Upper lobe of right lung (tissue), 1 donor: ENCODE data around the gene DUSP6. TPM values are rescaled to one million over a fixed set of nuclear protein-coding genes. Genes with fewer than 3 reads are reported as not detected.

Source experiments
- ATAC-seq: fragments of 200-7000 bp; cut with Tn5 transposase; one replicate; pipeline ENCODE4 v1.9.1; 2020; ENCODE audit warnings: mild to moderate bottlenecking, moderate library complexity
- DNase-seq: peaks from one replicate; pipeline ENCODE4 v3.0.0-alpha.2; 2020
- H3K27ac ChIP-seq: fragments of 200-600 bp; one replicate; pipeline ENCODE4 v1.8.0; 2022
- H3K27me3 ChIP-seq: fragments of 200-600 bp; one replicate; pipeline ENCODE4 v1.8.0; 2022; ENCODE audit warnings: mild to moderate bottlenecking
- H3K36me3 ChIP-seq: fragments of 200-600 bp; one replicate; pipeline ENCODE4 v1.8.0; 2022
- H3K4me1 ChIP-seq: fragments of 200-600 bp; one replicate; pipeline ENCODE4 v1.8.0; 2022
- H3K4me3 ChIP-seq: fragments of 200-600 bp; one replicate; pipeline ENCODE4 v1.8.0; 2022; ENCODE audit warnings: mild to moderate bottlenecking
- H3K9me3 ChIP-seq: fragments of 200-600 bp; one replicate; pipeline ENCODE4 v1.8.0; 2022
- CTCF ChIP-seq: fragments of 200-600 bp; IDR thresholded peaks from one replicate; pipeline ENCODE4 v1.8.0; 2022; ENCODE audit warnings: antibody characterized with exemption
- intact Hi-C: fragments of 100-400 bp; cut with DNase I; formaldehyde crosslinking; loops from one replicate; pipeline ENCODE4 v1.11.0; 2022
- total RNA-seq: library from RNA; stranded (reverse); fragmentation: NEBNext Ultra II Directional; extraction: Animal tissue kit (Norgen Biotek cat#: 25700); gene quantifications from one replicate; pipeline ENCODE4 v1.2.1, GENCODE V29; 2021
- donor health status: DM: no; HTN: yes; CAD: no; lungs with severe emphysema.

The DUSP6 gene
- total RNA-seq, 1 donor from 2014 or later: 110 TPM

GRCh38 chr12:89352242-89352491, 134 bp downstream of the DUSP6 start:
- no peak for ATAC-seq
- peak overlapping the region; percentile 72 for H3K4me3 ChIP-seq
- TF ChIP-seq CTCF: no peak
- intact Hi-C loops: loop anchor here (10.0 kb wide), 2 partner anchors 103 to 297 kb away; no protein-coding TSS in a partner anchor
- peaks cover 38% of the 10 kb centered on the region for H3K4me1 ChIP-seq
- H3K9me3 ChIP-seq: no peaks in the 10 kb centered on the region
- H3K36me3 ChIP-seq: peaks cover 32% of the 10 kb centered on the region
- DNase-seq: no peak
- no peaks in the 10 kb centered on the region for H3K27me3 ChIP-seq
- H3K27ac ChIP-seq: peak overlapping the region; percentile 99

GRCh38 chr12:89351489-89352241, 636 bp downstream of the DUSP6 start:
- no peaks in the 10 kb centered on the region for H3K27me3 ChIP-seq
- peaks cover 33% of the 10 kb centered on the region for H3K36me3 ChIP-seq
- H3K9me3 ChIP-seq: no peaks in the 10 kb centered on the region
- no peak for TF ChIP-seq CTCF
- H3K4me3 ChIP-seq: peak overlapping the region; percentile 72
- H3K4me1 ChIP-seq: peaks cover 38% of the 10 kb centered on the region
- peak overlapping the region; percentile 99 for H3K27ac ChIP-seq
- ATAC-seq (peak; percentile 0), DNase-seq (peak; percentile 79)
- intact Hi-C loops: loop anchor here (10.0 kb wide), 2 partner anchors 103 to 297 kb away; no protein-coding TSS in a partner anchor

- ATAC-seq (no peak), DNase-seq (peak; percentile 69)
- peak overlapping the region; percentile 99 for H3K27ac ChIP-seq
- TF ChIP-seq CTCF: no peak
- H3K27me3 ChIP-seq: no peaks in the 10 kb centered on the region
- H3K36me3 ChIP-seq: peaks cover 33% of the 10 kb centered on the region
- intact Hi-C loops: loop anchor here (10.0 kb wide), 2 partner anchors 104 to 296 kb away; no protein-coding TSS in a partner anchor
- peaks cover 36% of the 10 kb centered on the region for H3K4me1 ChIP-seq
- peak overlapping the region; percentile 72 for H3K4me3 ChIP-seq
- no peaks in the 10 kb centered on the region for H3K9me3 ChIP-seq
Observed at GRCh38 chr12:89350630-89351488, 1.4 kb downstream of the DUSP6 start.

- TF ChIP-seq CTCF: no peak
- Histone ChIP-seq H3K9me3 (no peaks in the 10 kb centered on the region), H3K27ac (peak overlapping the region; percentile 99), H3K4me1 (peaks cover 40% of the 10 kb centered on the region), H3K27me3 (no peaks in the 10 kb centered on the region), H3K4me3 (peak overlapping the region; percentile 72), H3K36me3 (peaks cover 33% of the 10 kb centered on the region)
- ATAC-seq (no peak), DNase-seq (no peak)
- intact Hi-C loops: loop anchor here (10.0 kb wide), 2 partner anchors 105 to 295 kb away; no protein-coding TSS in a partner anchor
Observed at GRCh38 chr12:89350260-89350629, 2.1 kb downstream of the DUSP6 start.

- Histone ChIP-seq H3K9me3 (no peaks in the 10 kb centered on the region), H3K4me1 (peaks cover 44% of the 10 kb centered on the region), H3K36me3 (peaks cover 33% of the 10 kb centered on the region), H3K4me3 (peak overlapping the region; percentile 72), H3K27ac (peak overlapping the region; percentile 99), H3K27me3 (no peaks in the 10 kb centered on the region)
- no peak for TF ChIP-seq CTCF
- DNase-seq (no peak), ATAC-seq (no peak)
- intact Hi-C loops: loop anchor here (10.0 kb wide), 2 partner anchors 105 to 295 kb away; no protein-coding TSS in a partner anchor
Observed at GRCh38 chr12:89349814-89350213, 2.5 kb downstream of the DUSP6 start.
